SH-SY5Y (cell line): ENCODE measurements around the gene SH3BGRL2.
A peak's percentile ranks its signal among the peaks of the same experiment; 100 is the strongest.

Experiments
- GATA2 ChIP-seq: IDR thresholded peaks from 2 replicates; pipeline ENCODE4 v1.6.1; 2011; ENCODE audit warnings: mild to moderate bottlenecking, low read depth, low read length
- GATA3 ChIP-seq: IDR thresholded peaks from 2 replicates; pipeline ENCODE4 v1.6.1; 2011; ENCODE audit warnings: low read depth, mild to moderate bottlenecking, low read length, moderate library complexity

Gene SH3BGRL2

GRCh38 chr6:79631693-79632172 lies 604 bp downstream of the SH3BGRL2 start:
- TF ChIP-seq GATA3 (no peak), GATA2 (no peak)

DNA sequence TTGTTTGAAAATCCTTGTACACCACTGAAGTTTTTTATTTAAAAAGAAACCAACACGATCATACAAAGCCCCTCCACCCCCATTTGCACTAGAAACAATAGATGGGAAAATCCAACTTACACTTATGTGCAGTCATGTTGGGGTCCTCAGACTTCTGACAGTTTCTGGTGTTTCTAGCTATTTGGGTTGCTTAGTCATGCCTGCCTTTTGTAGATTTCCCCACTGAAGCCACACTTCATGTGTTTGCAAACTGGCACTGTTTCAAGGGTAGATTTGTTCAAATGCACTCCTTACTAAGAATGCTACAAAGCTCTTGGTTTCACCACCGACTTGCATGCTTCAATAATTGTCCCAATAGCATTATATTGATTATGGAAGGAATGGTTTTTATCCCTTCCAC lies 1.5 kb downstream of the SH3BGRL2 start:
- no peak for TF ChIP-seq GATA3
- TF ChIP-seq GATA2, result no peak

GRCh38 chr6:79634491-79635231 lies 3.5 kb downstream of the SH3BGRL2 start:
- TF ChIP-seq GATA2 (no peak), GATA3 (no peak)

- TF ChIP-seq GATA3 (no peak), GATA2 (no peak)
Measured at GRCh38 chr6:79635232-79635543, 4.1 kb downstream of the SH3BGRL2 start.

GRCh38 chr6:79636673-79637072 lies 5.5 kb downstream of the SH3BGRL2 start:
- TF ChIP-seq GATA2 (no peak), GATA3 (no peak)

GRCh38 chr6:79640146-79641111 lies 9.3 kb downstream of the SH3BGRL2 start:
- peak; percentile 81 for TF ChIP-seq GATA3
- TF ChIP-seq GATA2, result peak; percentile 82

DNA sequence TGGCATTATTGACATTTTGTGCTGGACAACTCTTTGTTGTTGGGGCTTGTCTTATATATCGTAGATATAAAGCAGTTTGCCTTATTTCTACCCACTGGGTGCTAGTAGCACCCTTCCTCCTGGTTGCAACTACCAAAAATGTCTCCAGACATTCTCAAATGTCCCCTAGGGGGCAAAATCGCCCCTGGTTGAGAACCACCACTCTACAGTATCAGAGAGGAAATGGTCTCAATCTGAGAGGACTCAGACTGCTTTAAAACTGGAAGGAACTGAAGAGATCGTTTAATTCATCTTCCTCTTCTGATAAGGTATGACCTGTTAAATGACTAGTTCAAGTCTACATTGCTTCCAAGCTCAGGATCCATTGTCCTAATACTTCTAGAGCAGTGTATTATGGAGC lies 14.9 kb downstream of the SH3BGRL2 start:
- TF ChIP-seq GATA2 (no peak), GATA3 (no peak)

DNA sequence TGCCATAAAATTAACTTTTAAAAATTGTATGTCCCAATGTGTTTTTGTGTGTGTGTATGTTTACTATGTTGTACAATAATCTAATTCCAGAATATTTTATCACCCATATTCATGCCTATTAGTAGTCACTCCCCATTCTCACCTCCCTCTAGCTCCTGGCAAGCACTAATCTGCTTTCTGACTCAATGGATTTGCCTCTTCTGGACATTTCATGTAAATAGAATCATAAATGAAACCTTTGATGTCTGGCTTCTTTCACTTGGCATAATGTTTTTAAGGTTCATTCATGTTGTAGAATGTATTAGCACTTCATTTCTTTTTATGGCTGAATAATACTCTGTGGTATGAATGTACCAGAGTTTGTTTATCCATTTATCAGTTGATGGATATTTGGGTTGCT lies 15.4 kb downstream of the SH3BGRL2 start:
- TF ChIP-seq GATA3 (no peak), GATA2 (no peak)

DNA sequence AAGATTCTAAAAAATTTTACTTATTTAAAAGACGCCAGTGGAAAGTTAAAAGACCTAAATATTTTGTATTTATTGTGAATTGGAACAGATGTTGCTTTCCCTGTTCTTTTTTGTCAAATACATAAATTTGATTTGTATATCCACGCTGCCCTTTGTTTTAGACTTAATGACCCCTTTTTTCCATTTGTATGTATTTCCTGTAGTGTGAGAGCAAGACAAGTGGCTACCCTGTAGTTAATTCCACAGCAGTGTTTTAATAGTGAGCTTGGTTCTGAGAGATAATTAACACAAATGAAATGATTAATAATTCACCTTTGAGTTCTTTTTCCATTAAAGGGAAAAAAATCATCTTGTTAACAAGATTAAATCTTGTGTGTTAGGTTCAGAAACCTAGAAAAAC lies 16.6 kb downstream of the SH3BGRL2 start:
- no peak for TF ChIP-seq GATA3
- no peak for TF ChIP-seq GATA2

- TF ChIP-seq GATA2, result no peak
- no peak for TF ChIP-seq GATA3
Measured at GRCh38 chr6:79648328-79648727, 17.2 kb downstream of the SH3BGRL2 start.

DNA sequence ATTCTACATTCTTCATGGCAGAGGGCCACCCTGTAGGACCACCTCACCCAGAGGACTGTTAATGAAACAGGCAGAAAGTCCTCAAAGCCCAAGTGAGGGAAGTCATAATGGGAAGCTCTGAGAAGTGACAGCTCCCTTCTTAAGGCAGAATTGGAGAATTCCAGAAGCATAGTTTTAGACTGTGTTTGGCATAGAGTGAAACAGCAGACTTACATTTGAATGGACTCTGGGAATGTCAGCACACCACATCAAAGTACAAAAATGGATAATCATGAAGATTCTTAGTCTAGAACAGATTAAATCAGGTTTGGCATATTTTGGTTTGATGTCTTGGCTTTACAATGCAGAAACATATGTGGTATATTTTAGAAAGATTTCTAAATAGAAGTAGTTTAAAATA lies 17.9 kb downstream of the SH3BGRL2 start:
- no peak for TF ChIP-seq GATA2
- TF ChIP-seq GATA3, result no peak

GRCh38 chr6:79650950-79651349 lies 19.8 kb downstream of the SH3BGRL2 start:
- TF ChIP-seq GATA2, result no peak
- TF ChIP-seq GATA3, result no peak

GRCh38 chr6:79656134-79656533 lies 25.0 kb downstream of the SH3BGRL2 start:
- no peak for TF ChIP-seq GATA3

DNA sequence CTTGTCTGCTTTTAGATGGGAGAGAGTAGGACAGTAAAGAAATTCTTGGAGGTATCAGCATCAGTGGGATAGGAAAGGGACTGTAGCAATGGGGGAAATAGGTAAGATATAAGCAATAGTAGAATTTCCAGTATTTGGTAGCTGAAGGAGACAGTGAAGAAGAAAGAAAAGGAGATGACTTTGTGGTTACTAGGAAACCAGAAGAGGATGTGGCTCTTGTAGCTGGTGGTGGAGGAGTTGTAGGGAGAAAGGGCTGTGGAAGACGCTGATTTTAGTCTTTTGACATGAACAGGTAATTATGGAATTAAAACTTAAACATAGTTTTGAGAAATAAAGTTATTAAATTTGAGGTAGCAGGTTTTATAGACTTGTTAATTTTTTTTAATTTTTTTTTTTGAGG lies 26.1 kb downstream of the SH3BGRL2 start:
- TF ChIP-seq GATA3, result no peak
- no peak for TF ChIP-seq GATA2
